OCI-LY1 (cell line): ENCODE results near the gene CCDC116.

Experiments
- H2AFZ ChIP-seq: fragments of 200-600 bp; sonication (generic), shearing (Covaris generic); 2 replicates; pipeline ENCODE4 v1.6.0; 2014; ENCODE audit warnings: antibody characterized with exemption, mild to moderate bottlenecking, low read length
- H3F3A ChIP-seq: fragments of 200-600 bp; sonication (generic), shearing (Covaris generic); 2 replicates; pipeline ENCODE4 v1.6.0; 2014; ENCODE audit warnings: mild to moderate bottlenecking, antibody characterized with exemption, low read length, moderate library complexity; ENCODE audit not compliant: insufficient read depth
- H3K27ac ChIP-seq: fragments of 200-600 bp; sonication (generic); 2 replicates; pipeline ENCODE4 v1.5.1; 2014; ENCODE audit warnings: low read length, mixed run types, mild to moderate bottlenecking, low read depth; ENCODE audit not compliant: poor library complexity, severe bottlenecking
- H3K27me3 ChIP-seq: fragments of 200-600 bp; sonication (generic); 2 replicates; pipeline ENCODE4 v1.6.0; 2014; ENCODE audit warnings: antibody characterized with exemption, mild to moderate bottlenecking, low read length, moderate library complexity; ENCODE audit not compliant: insufficient read depth
- H3K36me3 ChIP-seq: fragments of 200-600 bp; sonication (generic); 2 replicates; pipeline ENCODE4 v1.6.1; 2014; ENCODE audit warnings: mild to moderate bottlenecking, antibody characterized with exemption, low read length, moderate library complexity, mixed read lengths; ENCODE audit not compliant: insufficient read depth
- H3K4me1 ChIP-seq: fragments of 200-600 bp; sonication (generic); 2 replicates; pipeline ENCODE4 v1.5.1; 2014; ENCODE audit warnings: mild to moderate bottlenecking, low read length, moderate library complexity; ENCODE audit not compliant: insufficient read depth, severe bottlenecking
- H3K4me2 ChIP-seq: fragments of 200-600 bp; sonication (generic), shearing (Covaris generic); 2 replicates; pipeline ENCODE4 v1.6.1; 2014; ENCODE audit warnings: low read length
- H3K4me3 ChIP-seq: fragments of 200-600 bp; sonication (generic); 2 replicates; pipeline ENCODE4 v1.5.1; 2014; ENCODE audit warnings: low read length, low read depth, mild to moderate bottlenecking, mixed read lengths; ENCODE audit not compliant: poor library complexity, severe bottlenecking
- H3K79me2 ChIP-seq: fragments of 200-600 bp; shearing (Covaris generic); 2 replicates; pipeline ENCODE4 v1.6.1; 2016; ENCODE audit warnings: mixed run types, low read length, mixed read lengths; ENCODE audit not compliant: insufficient read depth
- H3K9ac ChIP-seq: fragments of 200-600 bp; sonication (generic), shearing (Covaris generic); 2 replicates; pipeline ENCODE4 v1.6.1; 2014; ENCODE audit warnings: mild to moderate bottlenecking, low read length, mixed read lengths
- H3K9me2 ChIP-seq: fragments of 200-600 bp; sonication (generic), shearing (Covaris generic); 2 replicates; pipeline ENCODE4 v1.6.1; 2014; ENCODE audit warnings: low read depth, mild to moderate bottlenecking, low read length, mixed read lengths
- H3K9me3 ChIP-seq: fragments of 200-600 bp; shearing (Covaris generic); 2 replicates; pipeline ENCODE4 v1.6.1; 2014; ENCODE audit warnings: low read length, mixed read lengths
- H4K20me1 ChIP-seq: fragments of 200-600 bp; sonication (generic), shearing (Covaris generic); 2 replicates; pipeline ENCODE4 v1.6.0; 2016; ENCODE audit warnings: mild to moderate bottlenecking, low read length; ENCODE audit not compliant: insufficient read depth
- CTCF ChIP-seq: fragments of 200-600 bp; sonication (generic), shearing (Covaris generic); IDR thresholded peaks from 2 replicates; pipeline ENCODE4 v1.5.1; 2017; ENCODE audit warnings: mild to moderate bottlenecking, antibody characterized with exemption, low read length, moderate library complexity, mixed read lengths
- EZH2 ChIP-seq: fragments of 200-600 bp; sonication (generic), shearing (Covaris generic); IDR thresholded peaks from 2 replicates; pipeline ENCODE4 v1.8.0; 2017; ENCODE audit warnings: borderline replicate concordance, mixed run types, mild to moderate bottlenecking, antibody characterized with exemption, low read length, moderate library complexity, mixed read lengths

Gene CCDC116

GRCh38 chr22:21633481-21633880, 921 bp downstream of the CCDC116 start:
- Histone ChIP-seq H3K4me1 (peaks cover 14% of the 10 kb centered on the region), H3K79me2 (no peaks in the 10 kb centered on the region), H3K27me3 (no peaks in the 10 kb centered on the region; the same call in 1 of the 2 replicates), H3F3A (no peaks in the 10 kb centered on the region), H3K36me3 (peaks cover 2% of the 10 kb centered on the region), H3K4me3 (no peak overlapping the region), H3K9me2 (no peaks in the 10 kb centered on the region), H3K4me2 (no peak overlapping the region), H2AFZ (no peak overlapping the region), H3K9ac (no peak overlapping the region), H3K9me3 (no peaks in the 10 kb centered on the region), H4K20me1 (no peaks in the 10 kb centered on the region), H3K27ac (no peak overlapping the region)
- TF ChIP-seq EZH2 (no peak), CTCF (no peak)

GRCh38 chr22:21634081-21634480, 1.5 kb downstream of the CCDC116 start:
- Histone ChIP-seq H3K27me3 (no peaks in the 10 kb centered on the region; the same call in 1 of the 2 replicates), H3F3A (no peaks in the 10 kb centered on the region), H3K36me3 (no peaks in the 10 kb centered on the region), H3K27ac (no peak overlapping the region), H2AFZ (no peak overlapping the region), H3K4me1 (peaks cover 8% of the 10 kb centered on the region), H3K4me2 (no peak overlapping the region), H3K9me3 (no peaks in the 10 kb centered on the region), H3K9ac (no peak overlapping the region), H3K79me2 (no peaks in the 10 kb centered on the region), H3K4me3 (no peak overlapping the region), H3K9me2 (no peaks in the 10 kb centered on the region), H4K20me1 (no peaks in the 10 kb centered on the region)
- TF ChIP-seq EZH2 (no peak), CTCF (no peak)

GRCh38 chr22:21634844-21635243, 2.3 kb downstream of the CCDC116 start:
- Histone ChIP-seq H2AFZ (no peak overlapping the region), H3K9me2 (no peaks in the 10 kb centered on the region), H3F3A (no peaks in the 10 kb centered on the region), H3K4me2 (no peak overlapping the region), H3K36me3 (no peaks in the 10 kb centered on the region), H3K4me3 (no peak overlapping the region), H3K27ac (no peak overlapping the region), H3K9ac (no peak overlapping the region), H3K4me1 (peaks cover 6% of the 10 kb centered on the region), H3K79me2 (no peaks in the 10 kb centered on the region), H3K27me3 (no peaks in the 10 kb centered on the region; the same call in 1 of the 2 replicates), H3K9me3 (no peaks in the 10 kb centered on the region), H4K20me1 (no peaks in the 10 kb centered on the region)
- TF ChIP-seq EZH2 (no peak), CTCF (no peak)
